ENCODE data around the gene KIF21A.
"Not testable (repeated sequence)": the region's sequence is repeated elsewhere in the genome, so short reads cannot be mapped to it uniquely, and the experiment has no call there.

Gene KIF21A

GRCh38 chr12:39341179-39341578 is 101.7 kb downstream of the KIF21A start:
- no peak for DNase-seq

- DNase-seq = no peak
These were observed 110.2 kb downstream of the KIF21A start for GRCh38 chr12:39332661-39333175.

GRCh38 chr12:39331539-39332261 is 111.2 kb downstream of the KIF21A start:
- DNase-seq = no peak

- no peak for DNase-seq
These were observed 113.0 kb downstream of the KIF21A start for GRCh38 chr12:39329876-39330275.

GRCh38 chr12:39329018-39329417 is 113.9 kb downstream of the KIF21A start:
- no peak for DNase-seq

GRCh38 chr12:39327965-39328364 is 115.0 kb downstream of the KIF21A start:
- no peak for DNase-seq

- DNase-seq = no peak
These were observed 115.4 kb downstream of the KIF21A start for GRCh38 chr12:39327510-39327909.

- DNase-seq = no peak
These were observed 123.7 kb downstream of the KIF21A start for GRCh38 chr12:39319180-39319579.

- no peak for DNase-seq
These were observed 128.4 kb downstream of the KIF21A start for GRCh38 chr12:39314547-39314946.

- DNase-seq = no peak
These were observed 133.4 kb downstream of the KIF21A start for GRCh38 chr12:39309516-39309915.

- DNase-seq = no peak
These were observed 141.5 kb downstream of the KIF21A start for GRCh38 chr12:39301422-39301821.

- DNase-seq = no peak
These were observed 142.1 kb downstream of the KIF21A start for GRCh38 chr12:39300799-39301198.

GRCh38 chr12:39297891-39298290 is 145.0 kb downstream of the KIF21A start:
- no peak for DNase-seq

GRCh38 chr12:39296496-39296895 is 146.4 kb downstream of the KIF21A start:
- DNase-seq = no peak

GRCh38 chr12:39295593-39295992 is 147.3 kb downstream of the KIF21A start:
- DNase-seq = not testable (repeated sequence)

GRCh38 chr12:39294715-39295114 is 148.2 kb downstream of the KIF21A start:
- DNase-seq = no peak

- DNase-seq = no peak
These were observed 150.7 kb downstream of the KIF21A start for GRCh38 chr12:39292125-39292630.

- DNase-seq = no peak
These were observed 155.1 kb downstream of the KIF21A start for GRCh38 chr12:39287817-39288216.

- no peak for DNase-seq
These were observed 155.5 kb downstream of the KIF21A start for GRCh38 chr12:39287409-39287808.

GRCh38 chr12:39278426-39278825 is 164.5 kb downstream of the KIF21A start:
- no peak for DNase-seq

- no peak for DNase-seq
These were observed 165.5 kb downstream of the KIF21A start for GRCh38 chr12:39277416-39277815.

GRCh38 chr12:39275846-39276245 is 167.1 kb downstream of the KIF21A start:
- DNase-seq = no peak

GRCh38 chr12:39272871-39273655 is 169.9 kb downstream of the KIF21A start:
- no peak for DNase-seq

- DNase-seq = no peak
These were observed 173.4 kb downstream of the KIF21A start for GRCh38 chr12:39269492-39269891.
